Fibroblast of villous mesenchyme (primary cell): ENCODE results near the gene ST6GAL1. TPM values are rescaled to one million over a fixed set of nuclear protein-coding genes. Genes with fewer than 3 reads are reported as not detected.
A peak's percentile ranks its signal among the peaks of the same experiment; 100 is the strongest.
"Not testable (repeated sequence)": the region's sequence is repeated elsewhere in the genome, so short reads cannot be mapped to it uniquely, and the experiment has no call there.

Experiments used
- DNase-seq: peaks from one replicate; pipeline ENCODE4 v3.0.0-alpha.2; 2010; ENCODE audit warnings: low read depth
- H3K4me3 ChIP-seq: 2 replicates; pipeline ENCODE4 v1.5.1; 2011; ENCODE audit warnings: low read depth, mild to moderate bottlenecking, low read length
- total RNA-seq: library from RNA; depleted of rRNA; stranded (reverse); fragments of >200 nt; gene quantifications from 2 replicates; pipeline ENCODE4 v1.2.3, GENCODE V29; 2012
- TF ChIP-seq, protein P1 (sequence below): IDR thresholded peaks from 2 replicates; pipeline ENCODE4 v1.5.1; 2012; ENCODE audit warnings: low read depth, mild to moderate bottlenecking, low read length; ENCODE audit not compliant: insufficient read depth

Gene ST6GAL1
- total RNA-seq, 1 donor: 1.3 TPM

DNA sequence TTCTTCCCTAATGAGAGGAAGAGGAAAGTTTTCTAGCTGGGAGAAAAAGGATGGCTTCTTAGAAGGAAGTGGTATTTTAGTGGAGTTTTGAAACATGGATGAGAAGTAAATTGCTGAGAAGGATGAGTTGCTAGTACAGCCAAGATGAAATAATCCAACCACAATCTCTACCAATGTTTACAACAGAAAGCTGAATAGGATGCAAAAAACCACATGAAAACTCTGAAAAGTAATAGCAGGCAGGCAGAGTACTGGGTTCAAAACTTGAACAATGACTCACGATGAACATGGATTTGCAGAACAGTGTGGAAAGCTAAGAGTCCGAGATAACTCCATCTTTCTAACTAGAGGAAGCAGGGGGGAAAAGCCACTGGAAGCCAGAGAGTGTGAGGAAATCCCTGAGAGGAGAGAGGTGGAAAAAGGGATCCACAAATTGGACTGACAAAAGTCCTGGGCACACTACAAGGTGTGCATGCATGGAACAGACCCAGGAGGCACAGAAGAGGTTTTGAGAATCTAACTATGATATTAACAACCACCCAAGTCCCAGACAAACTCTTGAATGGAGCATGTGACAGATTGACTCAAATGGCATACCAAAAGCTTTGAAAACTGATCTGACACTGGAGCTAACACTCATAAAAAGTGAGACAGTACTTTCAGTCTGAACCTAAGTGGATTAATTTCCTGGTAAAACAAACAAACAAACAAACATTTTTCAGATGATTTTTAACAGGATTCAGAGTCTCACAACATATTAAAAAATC is 76.7 kb downstream of the ST6GAL1 start:
- H3K4me3 ChIP-seq: no peak overlapping the region
- TF ChIP-seq, protein P1, sequence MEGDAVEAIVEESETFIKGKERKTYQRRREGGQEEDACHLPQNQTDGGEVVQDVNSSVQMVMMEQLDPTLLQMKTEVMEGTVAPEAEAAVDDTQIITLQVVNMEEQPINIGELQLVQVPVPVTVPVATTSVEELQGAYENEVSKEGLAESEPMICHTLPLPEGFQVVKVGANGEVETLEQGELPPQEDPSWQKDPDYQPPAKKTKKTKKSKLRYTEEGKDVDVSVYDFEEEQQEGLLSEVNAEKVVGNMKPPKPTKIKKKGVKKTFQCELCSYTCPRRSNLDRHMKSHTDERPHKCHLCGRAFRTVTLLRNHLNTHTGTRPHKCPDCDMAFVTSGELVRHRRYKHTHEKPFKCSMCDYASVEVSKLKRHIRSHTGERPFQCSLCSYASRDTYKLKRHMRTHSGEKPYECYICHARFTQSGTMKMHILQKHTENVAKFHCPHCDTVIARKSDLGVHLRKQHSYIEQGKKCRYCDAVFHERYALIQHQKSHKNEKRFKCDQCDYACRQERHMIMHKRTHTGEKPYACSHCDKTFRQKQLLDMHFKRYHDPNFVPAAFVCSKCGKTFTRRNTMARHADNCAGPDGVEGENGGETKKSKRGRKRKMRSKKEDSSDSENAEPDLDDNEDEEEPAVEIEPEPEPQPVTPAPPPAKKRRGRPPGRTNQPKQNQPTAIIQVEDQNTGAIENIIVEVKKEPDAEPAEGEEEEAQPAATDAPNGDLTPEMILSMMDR: no peak
- DNase-seq: no peak

DNA sequence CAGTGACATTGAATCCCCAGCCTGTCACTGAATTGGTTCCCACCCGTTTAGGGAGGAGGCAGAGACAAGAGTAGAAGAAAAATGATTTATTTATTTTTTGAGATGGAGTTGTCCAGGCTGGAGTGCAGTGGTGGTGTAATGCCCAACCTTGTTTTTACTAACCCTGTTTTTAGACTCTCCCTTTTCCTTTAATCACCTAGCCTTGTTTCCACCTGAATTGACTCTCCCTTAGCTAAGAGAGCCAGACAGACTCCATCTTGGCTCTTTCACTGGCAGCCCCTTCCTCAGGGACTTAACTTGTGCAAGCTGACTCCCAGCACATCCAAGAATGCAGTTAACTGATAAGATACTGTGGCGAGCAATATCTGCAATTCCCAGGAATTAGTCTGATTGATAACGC is 80.1 kb downstream of the ST6GAL1 start:
- H3K4me3 ChIP-seq, DNase-seq: not testable (repeated sequence)

DNA sequence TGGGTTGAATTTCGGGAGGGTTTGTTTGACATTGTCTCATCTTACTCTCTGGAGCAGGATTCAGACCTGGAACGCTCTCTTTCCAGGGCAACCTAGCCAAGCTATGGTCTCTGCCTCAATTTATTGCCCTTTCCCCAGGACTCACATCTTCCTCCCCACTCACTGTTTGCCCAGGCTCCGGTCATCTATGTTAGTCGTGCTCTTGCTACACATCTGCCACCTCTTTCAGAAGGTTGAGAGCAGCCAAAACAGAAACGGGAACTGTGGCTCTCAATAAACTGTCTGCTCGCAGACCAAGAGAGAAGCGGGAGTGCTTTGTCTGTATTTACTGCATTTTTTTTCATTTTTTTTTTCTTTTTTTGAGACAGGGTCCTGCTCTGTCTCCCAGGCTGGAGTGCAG is 81.6 kb downstream of the ST6GAL1 start:
- no peak overlapping the region for H3K4me3 ChIP-seq
- TF ChIP-seq, protein P1: no peak
- no peak for DNase-seq

DNA sequence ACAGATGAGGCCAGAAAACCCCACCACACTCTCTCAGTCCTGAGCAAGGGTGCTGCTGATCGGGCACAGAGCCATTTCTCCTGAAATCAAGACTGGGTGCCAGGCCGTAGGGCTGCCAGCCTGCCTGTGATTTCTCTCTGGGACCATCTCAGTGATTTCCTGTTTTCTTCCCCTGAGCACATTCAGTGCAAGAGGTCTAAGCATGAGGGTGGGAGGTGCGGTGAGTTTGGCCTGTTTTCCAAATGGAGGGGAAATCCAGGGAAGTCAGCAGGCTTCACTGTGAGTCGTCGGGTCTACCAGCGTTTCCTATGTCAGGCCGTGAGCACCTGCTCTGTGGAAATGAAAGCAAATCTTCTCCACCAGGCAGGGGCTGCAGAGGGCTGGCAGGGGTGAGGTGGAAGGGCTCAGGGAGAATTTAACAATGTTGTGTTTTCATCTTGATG is 82.3 kb downstream of the ST6GAL1 start:
- TF ChIP-seq, protein P1: no peak
- DNase-seq: no peak
- H3K4me3 ChIP-seq: no peak overlapping the region

DNA sequence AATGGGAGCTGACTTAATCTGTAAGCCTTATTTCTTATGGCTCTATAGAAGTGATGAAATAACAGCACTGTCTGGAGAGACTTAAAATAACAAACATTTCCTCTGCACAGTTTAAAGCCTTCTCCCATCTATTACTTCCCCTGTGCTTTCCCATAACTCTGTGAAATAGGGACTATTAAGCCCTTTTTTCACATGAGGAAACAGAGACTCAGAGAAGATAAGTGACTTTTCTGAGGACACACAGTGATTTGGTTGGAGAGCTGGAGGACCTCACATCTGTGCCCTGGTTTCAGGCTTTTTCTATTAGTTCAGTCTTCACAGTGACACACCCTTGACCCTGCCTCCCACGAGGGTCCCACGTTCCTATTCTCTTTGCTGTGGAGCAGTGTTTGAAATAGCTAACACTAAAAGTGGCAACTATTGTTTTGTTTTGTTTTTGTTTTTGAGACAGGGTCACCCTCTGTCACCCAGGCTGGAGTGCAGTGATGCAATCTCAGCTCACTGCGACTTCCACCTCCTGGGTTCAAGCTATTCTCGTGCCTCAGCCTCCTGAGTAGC is 82.9 kb downstream of the ST6GAL1 start:
- peak; percentile 31 for DNase-seq
- TF ChIP-seq, protein P1: no peak
- H3K4me3 ChIP-seq: no peak overlapping the region

DNA sequence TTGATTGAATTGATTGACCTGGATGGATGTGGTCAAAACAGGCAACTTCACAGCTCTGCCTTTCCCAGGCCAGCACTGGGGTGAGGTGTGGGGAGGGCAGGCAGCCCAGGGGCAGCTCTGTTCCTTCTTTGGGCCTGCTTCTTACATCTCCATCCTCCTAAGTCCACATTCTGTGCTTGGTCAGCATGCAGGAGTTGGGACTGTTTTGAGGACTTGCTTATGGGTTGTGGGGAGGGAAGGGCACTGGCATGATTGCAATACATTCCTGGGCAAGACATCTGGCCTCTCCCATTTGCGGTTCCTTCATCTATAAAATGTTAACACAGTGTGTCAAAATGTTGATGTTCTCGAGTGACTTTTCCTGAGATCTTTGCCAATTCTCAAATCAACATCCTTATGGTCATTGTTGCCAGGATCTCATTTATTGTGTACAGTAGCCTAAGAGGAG is 84.1 kb downstream of the ST6GAL1 start:
- peak; percentile 11 for DNase-seq
- no peak overlapping the region for H3K4me3 ChIP-seq
- TF ChIP-seq, protein P1: no peak

DNA sequence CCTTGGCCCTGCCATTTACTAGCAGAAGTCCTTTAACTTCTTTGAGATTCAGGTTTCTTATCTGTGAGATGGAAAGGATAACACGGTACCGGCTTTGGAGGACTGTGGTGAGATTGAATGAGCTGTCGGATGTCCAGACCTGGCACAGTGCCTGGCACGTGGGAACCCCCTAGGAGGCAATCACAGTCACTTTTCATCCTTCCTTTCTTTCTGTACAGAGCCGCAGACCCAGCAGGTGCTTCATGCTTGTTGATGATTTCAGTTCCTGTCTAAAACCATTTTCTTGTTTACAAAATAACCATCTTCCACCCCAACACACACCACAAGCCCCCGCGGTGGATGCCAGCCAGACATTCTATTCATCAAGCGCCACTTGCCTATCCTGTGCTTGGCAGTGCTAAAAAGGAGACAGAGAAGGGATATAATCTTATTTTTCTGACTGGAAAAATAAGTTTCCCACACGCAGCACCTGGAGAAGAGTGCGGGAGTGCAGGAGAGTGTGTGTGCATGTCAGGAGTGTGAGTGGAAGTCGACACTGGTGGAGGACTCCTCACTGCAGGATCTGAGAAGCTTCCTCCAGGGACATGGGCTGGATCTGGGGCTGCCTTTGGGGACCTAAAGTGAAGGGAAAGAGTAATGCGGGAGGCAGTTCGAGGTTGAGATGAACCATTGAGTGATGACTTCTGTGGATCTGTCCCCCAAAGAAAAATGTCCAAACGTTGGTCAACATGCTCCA is 85.7 kb downstream of the ST6GAL1 start:
- TF ChIP-seq, protein P1: no peak
- no peak overlapping the region for H3K4me3 ChIP-seq
- DNase-seq: no peak
